AG09309 (cell line): ENCODE data around the gene PNLIPRP2.

Source experiments
- DNase-seq: peaks from one replicate; pipeline ENCODE4 v3.0.0-alpha.2; 2010; ENCODE audit warnings: low read depth
- H3K4me3 ChIP-seq: 2 replicates; pipeline ENCODE4 v1.5.1; 2011; ENCODE audit warnings: mild to moderate bottlenecking, low read depth, low read length, moderate library complexity; ENCODE audit not compliant: control insufficient read depth
- CTCF ChIP-seq: IDR thresholded peaks from 2 replicates; pipeline ENCODE4 v1.5.1; 2011; ENCODE audit warnings: mild to moderate bottlenecking, low read depth, low read length, inconsistent platforms; ENCODE audit not compliant: insufficient read depth, control insufficient read depth; ENCODE audit errors: missing control alignments

PNLIPRP2 gene

GRCh38 chr10:116612107-116612769 lies 8.5 kb upstream of the PNLIPRP2 start:
- TF ChIP-seq CTCF = no peak
- DNase-seq = no peak
- no peak overlapping the region for H3K4me3 ChIP-seq

GRCh38 chr10:116613471-116613870 lies 7.3 kb upstream of the PNLIPRP2 start:
- no peak for DNase-seq
- H3K4me3 ChIP-seq = no peak overlapping the region
- no peak for TF ChIP-seq CTCF

- DNase-seq = no peak
- no peak for TF ChIP-seq CTCF
- H3K4me3 ChIP-seq = no peak overlapping the region
Measured at GRCh38 chr10:116614796-116615195, 6.0 kb upstream of the PNLIPRP2 start.

GRCh38 chr10:116615199-116615776 lies 5.5 kb upstream of the PNLIPRP2 start:
- no peak for DNase-seq
- H3K4me3 ChIP-seq = no peak overlapping the region
- no peak for TF ChIP-seq CTCF

GRCh38 chr10:116621476-116621875 lies 723 bp downstream of the PNLIPRP2 start:
- no peak for DNase-seq
- no peak for TF ChIP-seq CTCF

GRCh38 chr10:116621934-116622655 lies 1.3 kb downstream of the PNLIPRP2 start:
- TF ChIP-seq CTCF = no peak
- DNase-seq = no peak
- no peak overlapping the region for H3K4me3 ChIP-seq

More at GRCh38 chr10:116621476-116621875, 723 bp downstream of the PNLIPRP2 start:
- no peak overlapping the region for H3K4me3 ChIP-seq
